LHCN-M2 (cell line): ENCODE measurements around the gene CARD18. TPM values are rescaled to one million over a fixed set of nuclear protein-coding genes. Genes with fewer than 3 reads are reported as not detected.
A peak's percentile ranks its signal among the peaks of the same experiment; 100 is the strongest.

Experiments used
- DNase-seq: peaks from one replicate; pipeline ENCODE4 v3.0.0-alpha.2; 2012; ENCODE audit warnings: low read depth
- polyA plus RNA-seq: library from polyadenylated mRNA; unstranded; fragments of >200 nt; gene quantifications from one replicate; pipeline ENCODE4 v1.2.1, GENCODE V29; 2012; ENCODE audit warnings: missing spikeins
- total RNA-seq: library from RNA; depleted of rRNA; stranded (reverse); fragments of >200 nt; gene quantifications from 2 replicates; pipeline ENCODE4 v1.2.3, GENCODE V29; 2014; rRNA removed

CARD18 gene, protein sequence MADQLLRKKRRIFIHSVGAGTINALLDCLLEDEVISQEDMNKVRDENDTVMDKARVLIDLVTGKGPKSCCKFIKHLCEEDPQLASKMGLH
- total RNA-seq = not detected in 2 replicates
- polyA plus RNA-seq = not detected

DNA sequence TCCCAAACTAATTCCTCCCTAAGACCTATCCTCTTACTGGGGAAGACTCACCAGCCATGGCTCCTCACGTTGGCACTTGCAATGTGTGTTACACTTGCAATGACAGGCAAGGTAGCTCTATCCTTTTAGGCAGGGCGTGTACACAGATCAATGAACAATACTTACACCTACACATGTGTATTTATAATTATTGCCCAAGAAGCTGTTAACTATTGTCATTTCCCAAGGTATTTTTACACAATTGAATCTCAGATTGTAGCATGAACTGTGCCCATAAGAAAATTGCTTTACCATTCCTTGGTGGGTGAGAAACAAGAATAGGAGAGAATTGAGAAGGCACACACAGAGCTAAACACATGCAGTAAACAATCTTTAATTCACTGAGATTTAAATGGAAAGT lies at the start of gene CARD18:
TSS of gene CARD18 (minus strand) at position 101 of the 400 bp plus-strand sequence. CDS start at position 58, 43 bp downstream.
- no peak for DNase-seq

DNA sequence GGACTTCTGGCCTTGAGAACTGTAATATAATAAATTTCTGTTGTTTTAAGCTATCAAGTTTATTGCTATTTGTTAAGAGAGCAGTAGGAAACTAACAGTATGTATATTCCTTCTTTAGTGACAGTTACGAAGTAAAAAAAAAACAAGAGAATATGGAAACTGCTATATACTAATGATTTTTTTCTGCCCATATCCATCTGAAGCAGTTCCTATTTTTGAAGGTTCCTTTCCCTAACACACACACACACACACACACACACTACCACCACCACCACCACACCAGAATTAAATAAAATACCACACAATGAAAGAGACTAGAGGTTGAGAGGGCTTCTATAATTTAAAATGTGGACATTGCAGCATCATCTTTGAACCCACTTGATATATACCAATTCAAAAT lies 44.4 kb upstream of the CARD18 start:
- DNase-seq = no peak

DNA sequence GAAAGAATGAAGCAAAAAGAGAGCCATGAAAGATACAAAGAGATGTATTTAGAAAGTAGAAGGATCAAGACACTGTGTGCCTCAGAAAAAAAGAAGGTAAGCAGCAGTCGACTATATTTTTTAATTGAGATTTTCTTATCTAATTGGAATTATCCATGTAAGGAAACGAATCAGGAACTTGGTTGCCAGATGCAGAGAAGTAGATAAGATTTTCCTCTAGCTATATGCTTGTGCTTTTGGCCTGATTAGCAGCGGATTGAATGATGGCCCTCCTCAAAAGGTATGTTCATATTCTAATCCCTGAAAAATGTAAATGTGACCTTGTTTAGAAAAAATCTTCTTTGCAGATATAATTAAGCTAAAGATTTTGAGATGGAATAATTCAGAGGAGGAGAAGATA lies 43.9 kb upstream of the CARD18 start:
- no peak for DNase-seq

DNA sequence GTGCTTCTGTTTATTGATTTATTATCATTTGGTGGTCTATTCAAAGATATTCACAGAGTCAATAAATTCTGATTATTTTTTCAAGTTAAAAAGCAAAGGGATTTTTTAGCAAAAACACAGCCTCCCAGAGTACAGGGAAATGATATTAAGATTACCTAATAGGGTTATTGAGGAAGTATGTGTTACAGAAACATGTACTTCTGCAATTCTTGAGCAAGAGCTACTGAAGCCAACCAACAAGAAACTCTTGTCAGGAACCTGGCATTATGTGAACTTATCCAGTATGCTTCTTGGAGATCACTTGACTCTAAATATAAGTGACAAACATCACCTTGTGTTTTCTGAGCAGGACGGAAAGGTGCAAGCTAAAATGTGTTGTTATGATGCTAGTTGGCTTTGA lies 42.0 kb upstream of the CARD18 start:
- no peak for DNase-seq

DNA sequence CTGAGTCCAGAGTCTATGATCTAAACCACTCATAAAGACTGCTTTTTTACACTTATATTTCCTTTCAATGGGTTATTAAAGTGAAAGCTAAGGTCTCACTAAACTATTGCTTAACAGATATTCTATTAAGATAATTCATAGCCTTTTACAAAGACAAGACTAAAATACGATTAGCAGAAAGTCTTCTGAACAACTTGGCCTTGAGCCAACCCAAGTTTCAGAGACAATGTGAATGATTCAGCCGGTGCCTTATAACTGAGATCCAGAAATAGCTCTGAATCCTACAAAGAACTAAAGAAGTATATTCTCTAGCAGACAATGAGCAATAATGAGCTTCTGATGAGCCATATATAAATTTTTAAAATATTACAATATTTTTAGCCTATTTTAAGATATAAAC lies 41.5 kb upstream of the CARD18 start:
- DNase-seq = peak; percentile 71

DNA sequence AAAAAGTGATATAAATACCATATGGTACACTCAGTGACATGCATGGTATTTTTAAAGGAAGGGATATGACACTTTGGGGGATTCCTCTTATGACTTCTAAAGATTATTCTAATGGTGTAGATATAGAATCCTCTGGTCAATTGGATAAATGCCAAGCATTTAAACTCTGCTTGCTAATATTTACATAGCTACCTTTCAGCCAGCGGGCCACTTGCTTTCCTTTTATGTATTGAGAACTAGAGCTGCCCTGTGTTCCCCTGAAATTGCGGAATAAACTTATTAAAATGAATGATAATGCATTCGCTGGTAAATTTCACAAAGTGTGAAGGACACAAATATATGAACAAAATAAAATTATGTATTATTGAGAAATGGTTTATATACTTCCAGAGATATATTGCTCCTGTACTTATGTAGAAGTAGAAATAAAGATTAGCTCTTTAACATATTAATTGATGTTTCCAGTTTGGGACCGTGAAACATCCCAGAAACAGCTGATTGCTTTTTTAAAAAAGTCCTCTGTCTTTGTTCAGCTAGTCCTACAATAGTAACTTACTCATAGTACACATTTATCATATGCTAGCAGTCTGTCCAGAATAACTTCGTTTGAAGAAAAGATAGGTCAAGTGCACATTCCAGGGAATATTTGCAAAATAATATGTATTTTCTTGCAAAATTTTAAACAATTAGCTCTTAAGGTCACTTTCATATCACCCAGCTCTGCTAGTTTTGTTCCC lies 40.1 kb upstream of the CARD18 start:
- no peak for DNase-seq

DNA sequence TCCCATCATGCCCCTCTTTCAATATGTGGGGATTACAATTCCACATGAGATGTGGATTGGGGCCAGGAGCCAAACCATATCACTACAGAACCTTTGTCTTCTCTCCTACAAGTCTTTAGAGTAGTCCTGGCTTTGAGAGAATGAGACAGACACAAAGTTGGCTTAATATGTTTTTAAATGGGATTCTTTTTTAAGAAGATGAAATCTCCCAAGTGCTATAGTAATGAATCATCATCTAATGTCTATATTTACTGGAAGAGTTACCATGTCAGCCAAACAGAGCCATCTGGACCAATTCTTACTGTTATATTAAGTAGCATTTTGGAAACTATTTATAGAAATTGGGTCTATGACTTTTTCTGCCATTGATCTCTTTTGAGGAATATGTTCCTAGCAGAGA lies 38.1 kb upstream of the CARD18 start:
- peak; percentile 85 for DNase-seq

DNA sequence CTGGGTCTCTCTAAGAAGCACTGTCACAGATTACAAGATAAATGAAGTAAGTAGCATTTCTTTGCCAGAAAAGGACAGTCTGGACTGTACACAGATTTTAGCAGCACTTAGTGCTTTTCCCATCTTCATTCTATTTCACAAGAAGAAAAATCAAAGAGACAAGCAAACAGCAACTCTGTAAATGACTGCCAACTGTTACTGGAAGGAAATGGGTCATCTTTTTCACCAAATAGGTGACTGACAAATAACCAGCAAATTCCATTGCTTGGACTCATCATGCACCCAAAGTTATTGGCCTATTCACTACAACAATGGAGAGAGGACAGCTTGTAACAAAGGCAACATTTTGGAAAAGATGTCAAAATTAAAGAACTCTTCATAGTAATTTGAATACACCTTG lies 28.9 kb upstream of the CARD18 start:
- DNase-seq = peak; percentile 42

DNA sequence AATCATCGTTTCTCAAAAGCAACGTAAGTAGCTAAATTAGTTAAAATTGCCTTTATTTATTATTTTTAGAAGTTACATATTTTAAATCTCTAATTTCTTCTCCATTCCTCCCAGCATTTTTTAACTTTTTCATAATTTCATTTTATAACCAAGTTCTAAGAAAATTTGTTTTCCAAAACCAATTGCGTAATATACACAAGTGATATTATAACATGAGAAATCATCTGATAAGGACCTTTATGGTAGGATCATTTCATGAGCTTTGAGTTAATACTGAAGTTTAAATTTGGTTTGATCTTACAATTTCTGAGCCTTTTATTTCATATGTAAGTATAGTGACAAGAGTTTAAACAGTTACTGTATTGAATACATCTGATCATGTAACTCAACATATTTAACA lies 27.7 kb upstream of the CARD18 start:
- no peak for DNase-seq

DNA sequence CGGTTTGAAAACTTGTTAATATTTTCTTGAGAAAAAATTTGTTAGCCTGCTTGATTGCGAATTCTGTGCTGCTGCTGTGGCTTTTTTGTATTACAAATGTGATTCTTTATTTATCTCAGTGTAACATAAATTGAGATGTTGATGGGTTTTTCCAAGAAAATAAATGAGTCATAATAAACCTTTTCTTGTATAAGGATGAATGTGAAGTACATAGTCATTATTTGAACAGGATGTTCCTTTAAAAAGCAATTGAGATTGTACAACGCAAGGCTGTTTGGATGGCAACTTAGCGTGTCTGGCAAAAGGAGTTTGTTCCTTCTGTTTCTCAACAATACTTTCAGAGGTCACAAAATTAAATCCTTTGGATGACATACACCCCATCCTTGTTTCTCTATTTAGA lies 24.6 kb upstream of the CARD18 start:
- no peak for DNase-seq

DNA sequence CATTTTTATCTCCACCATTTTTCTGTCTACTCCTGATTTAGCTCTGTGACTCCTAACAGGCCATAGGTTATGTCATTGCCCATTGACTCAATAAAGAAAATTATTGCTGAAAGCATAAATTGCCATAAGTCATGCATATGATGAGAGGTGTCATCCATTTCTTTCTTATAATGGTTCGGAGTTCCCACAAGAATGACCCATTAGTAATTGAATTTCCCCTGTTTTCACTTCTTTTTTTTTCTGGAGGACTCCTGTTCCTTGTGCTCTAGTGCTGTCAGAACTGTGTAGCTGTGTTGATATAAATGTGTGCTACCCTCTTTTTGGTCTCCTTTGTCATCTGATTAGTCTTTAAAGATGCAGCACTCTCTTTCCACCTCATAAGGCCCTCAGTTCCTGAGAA lies 22.9 kb upstream of the CARD18 start:
- DNase-seq = no peak

DNA sequence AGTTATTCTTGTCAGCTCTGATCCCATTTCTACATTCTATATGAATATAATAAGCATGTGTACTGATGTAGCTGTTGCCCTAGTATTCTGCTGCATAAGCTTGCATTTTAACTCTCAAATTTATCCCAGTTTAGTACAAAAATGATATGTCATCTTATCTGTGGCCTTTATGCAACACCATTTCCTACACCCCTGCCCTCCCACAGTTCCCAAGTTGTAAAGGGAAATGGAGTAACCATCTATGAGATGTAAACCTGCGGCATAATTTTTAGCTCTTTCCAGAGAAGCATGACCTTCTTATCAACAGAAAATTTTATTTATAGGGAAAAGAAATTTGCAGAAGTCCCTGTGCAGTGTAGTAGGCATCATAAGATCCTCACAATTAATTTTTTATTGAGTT lies 18.9 kb upstream of the CARD18 start:
- DNase-seq = no peak

DNA sequence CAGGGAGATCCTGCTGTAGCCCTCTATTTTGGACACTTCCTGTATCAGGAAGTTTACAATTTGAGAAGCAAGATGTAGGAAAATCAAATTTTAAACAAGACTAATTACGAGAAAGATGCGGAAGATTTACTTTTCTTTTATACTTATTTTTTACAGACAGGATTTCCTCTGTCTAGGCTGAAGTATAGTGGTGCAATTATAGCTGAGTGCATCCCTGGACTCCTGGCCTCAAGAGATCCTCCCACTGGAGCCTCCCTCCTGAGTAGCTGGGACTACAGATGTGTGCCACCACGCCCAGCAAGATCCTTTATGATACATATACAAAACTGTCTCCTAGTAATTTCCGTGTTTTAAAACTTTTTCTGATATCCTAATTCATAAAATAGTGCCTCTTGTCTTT lies 17.2 kb upstream of the CARD18 start:
- DNase-seq = no peak

DNA sequence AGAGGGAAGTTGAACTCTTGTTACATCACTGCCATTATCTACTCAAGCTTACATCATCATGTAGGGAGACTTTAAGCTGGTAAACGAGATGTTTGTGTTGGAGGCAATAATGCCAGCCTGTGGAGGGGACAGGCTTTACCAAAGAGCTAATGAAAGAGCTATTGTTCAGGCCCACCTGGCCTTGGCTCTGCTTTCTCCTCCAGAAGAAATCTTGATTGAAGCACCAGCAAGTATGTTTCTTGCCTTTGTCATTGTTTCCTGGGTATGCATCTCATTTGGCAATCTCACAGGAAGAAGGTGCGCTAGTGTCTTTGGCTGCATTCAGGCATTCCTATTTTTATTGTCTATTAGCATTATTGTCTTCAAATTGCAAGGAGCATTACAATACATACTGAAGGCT lies 16.7 kb upstream of the CARD18 start:
- DNase-seq = no peak

DNA sequence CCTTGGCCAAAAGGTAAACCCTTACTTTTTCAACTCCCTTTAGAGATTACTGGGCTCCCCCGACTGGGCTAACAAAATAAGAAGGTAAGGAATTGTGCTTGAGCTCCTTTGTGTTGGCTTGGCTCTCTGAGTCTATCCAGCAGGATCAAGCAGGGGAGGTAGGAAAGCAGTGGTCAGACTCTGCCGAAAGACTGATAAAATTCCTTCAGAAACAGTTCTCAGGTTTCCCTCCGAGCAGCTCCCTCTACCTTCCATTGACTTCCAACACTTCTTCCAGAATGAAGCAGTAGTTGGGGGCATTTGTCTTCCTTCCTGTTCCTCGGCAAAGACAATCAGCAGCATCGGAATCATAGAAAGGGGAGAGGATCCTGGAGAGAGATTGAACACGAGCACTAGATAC lies 16.1 kb upstream of the CARD18 start:
- DNase-seq = no peak

DNA sequence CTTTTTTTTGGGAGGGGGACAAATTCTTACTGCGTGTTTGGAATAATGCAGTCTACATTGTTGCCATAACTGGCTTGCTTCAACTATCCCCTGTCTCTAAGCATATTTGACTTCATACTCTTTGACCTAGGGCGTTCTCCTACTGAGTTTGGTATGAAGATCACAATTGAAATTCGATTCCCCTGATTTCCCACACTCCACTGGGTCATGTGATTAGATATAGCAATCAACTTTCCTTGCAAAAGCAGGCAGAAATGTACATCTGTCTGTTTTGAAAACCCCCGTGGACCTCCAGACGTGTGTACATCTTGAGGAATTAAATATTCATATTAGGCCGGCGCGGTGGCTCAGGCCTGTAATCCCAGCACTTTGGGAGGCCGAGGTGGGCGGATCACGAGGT lies 13.8 kb upstream of the CARD18 start:
- no peak for DNase-seq

DNA sequence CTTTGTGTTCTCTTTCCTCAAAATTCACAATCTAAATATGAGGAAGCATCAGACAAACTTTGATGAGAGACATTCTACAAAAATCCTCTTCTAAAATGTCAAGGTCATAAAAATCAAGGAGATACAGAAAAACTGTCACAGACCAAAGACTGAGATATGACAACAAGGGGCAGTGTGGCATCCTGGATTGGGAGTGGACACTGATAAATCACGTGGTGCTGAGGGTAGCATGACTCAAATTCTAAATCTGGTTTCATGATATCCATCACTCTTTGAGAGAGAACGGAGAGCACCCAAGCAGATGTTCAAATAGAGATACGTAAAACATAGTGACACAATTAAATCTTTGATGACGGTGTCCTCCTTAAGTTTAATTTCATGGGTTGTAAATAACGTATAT lies 13.0 kb upstream of the CARD18 start:
- peak; percentile 44 for DNase-seq

DNA sequence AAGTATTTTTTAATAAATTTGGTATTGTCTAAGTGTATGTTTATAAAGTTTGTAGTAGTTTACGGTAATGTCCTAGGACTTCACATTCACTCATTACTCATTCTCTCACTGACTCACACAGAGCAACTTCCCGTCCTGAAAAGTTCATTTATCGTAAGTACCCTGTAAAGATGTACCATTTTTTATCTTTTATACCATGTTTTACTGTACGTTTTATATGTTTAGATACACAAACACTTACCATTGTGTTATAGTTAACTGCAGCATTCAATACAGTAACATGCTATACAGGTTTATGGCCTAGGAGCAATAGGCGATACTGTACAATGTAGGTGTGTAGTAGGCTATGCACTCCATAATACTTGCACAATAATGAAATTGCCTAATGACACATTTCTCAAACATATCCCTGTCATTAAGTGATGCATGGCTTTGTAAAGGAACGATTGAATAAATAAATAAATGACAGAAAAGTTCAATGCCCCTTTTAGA lies 12.5 kb upstream of the CARD18 start:
- DNase-seq = peak; percentile 69

DNA sequence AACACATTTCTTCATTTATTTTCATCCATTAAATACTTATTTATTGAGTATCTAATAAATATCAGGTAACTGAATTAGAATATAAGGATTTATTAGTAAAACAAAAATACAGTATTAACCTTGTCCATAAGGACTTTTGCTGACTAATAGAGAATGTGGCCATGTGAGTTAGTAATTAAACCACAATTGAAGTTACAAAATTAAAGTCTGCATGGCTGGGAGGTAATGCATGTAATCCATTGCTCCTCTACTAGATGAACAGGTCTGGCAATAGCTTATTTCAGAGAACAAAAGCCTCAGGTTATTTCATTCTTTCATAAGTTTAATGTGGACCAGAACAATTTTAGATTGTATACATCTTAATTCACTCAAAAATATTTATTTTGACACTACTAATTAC lies 9.9 kb upstream of the CARD18 start:
- DNase-seq = no peak

DNA sequence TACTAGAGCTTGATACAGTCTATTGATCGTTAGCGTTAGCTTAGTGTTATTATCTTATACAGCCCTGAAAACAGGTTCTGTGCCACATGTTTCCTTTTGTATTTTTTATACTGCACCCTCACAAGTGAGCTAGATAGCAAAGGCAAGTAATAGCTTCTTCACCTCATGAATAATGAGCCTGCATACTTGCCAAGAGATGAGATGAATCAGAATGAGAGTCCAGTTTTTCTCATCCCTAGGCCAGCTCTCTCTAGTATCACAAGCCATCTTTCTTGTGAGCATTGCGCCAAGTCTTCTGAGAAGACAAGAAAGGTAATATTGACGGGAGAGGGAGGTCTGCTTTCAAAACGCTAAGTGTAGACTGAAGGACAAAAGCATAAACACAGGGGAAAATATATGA lies 8.7 kb upstream of the CARD18 start:
- no peak for DNase-seq

DNA sequence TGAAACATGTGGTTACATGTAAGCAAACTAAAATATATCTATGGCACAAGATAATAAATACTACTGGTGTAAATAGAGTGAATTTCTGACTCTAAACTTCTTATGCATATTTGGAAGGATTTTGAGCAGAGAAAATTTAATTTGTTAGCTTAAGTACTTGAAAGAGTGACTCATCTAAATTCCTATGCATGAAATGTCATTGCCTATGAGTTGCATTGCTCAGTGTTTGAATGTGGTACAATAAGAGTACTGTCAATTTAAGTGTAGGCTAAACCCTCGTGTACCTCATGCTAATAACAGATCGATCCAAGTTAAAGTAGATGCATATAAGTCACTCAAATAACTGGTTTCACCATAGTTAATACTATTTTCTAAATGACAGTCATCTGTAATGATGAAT lies 5.3 kb upstream of the CARD18 start:
- peak; percentile 42 for DNase-seq

DNA sequence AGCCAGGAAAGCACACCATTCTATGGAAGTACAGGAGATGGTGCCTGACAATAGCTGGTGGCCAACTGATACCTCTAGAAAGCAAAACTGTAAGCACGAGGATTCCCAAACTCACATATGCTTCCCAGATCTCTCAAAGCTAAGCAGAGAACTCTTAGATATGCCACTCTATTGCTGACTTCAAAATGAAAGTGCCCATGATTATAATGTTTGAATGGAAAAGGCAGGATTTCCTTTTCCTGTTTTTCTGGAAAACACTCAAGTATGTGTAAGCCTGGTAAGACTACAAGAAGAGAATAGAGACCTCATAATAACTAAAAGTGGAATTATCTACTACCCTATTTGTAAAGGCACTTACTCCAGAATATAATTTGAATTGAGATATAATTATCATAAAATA lies 2.6 kb upstream of the CARD18 start:
- no peak for DNase-seq

DNA sequence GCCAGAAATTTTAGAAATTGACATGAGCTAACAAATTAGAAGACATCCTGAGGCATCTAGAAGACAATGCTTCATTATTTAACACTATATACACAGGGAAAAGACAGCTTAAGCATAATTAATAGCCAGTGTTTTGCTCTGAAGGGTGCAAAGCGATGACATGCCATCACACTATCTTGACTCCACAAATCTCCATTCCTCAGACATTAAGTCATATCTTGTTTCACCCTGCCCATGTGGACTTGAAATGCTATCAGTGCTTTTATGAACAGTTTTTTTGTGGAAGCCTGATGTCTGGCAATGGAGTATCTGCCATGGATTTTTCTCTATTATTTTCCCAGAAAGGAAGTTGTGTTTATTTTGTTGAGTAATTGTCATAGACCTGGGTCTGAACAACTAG lies 2.3 kb downstream of the CARD18 start:
- no peak for DNase-seq

DNA sequence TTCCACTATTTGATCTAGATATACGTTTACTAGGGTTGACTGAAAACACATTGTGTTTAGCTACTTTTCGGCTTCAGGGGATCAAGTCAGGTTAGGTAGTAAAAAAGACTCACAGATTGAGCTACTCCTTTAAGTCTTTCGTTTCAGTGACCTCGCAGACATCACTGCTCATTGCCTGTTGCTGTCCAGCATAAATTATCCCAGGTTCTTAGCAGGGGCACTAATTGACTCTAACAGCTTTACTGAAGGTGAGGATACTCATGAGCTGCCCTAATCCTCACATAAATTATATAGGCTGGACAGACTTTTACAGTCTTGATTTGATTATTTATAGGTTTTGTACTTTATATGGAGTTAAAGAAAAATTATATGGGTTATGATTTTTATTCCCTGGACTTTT lies 3.7 kb downstream of the CARD18 start:
- DNase-seq = no peak
